ENCODE measurements around the gene PDIA5.

Gene PDIA5

GRCh38 chr3:123123716-123124616 lies 57.1 kb downstream of the PDIA5 start:
- no peak overlapping the region for H3K4me3 ChIP-seq
- no peak for DNase-seq (ENCODE audit: low spot score)
- TF ChIP-seq CTCF (IDR thresholded peaks at IDR 0.05): no peak
- no peak overlapping the region for H3K27ac ChIP-seq

GRCh38 chr3:123124971-123125370 lies 58.1 kb downstream of the PDIA5 start:
- TF ChIP-seq CTCF (IDR thresholded peaks at IDR 0.05): no peak
- Histone ChIP-seq H3K4me3 (no peak overlapping the region), H3K27ac (no peak overlapping the region)
- no peak for DNase-seq (ENCODE audit: low spot score)

GRCh38 chr3:123126031-123126430 lies 59.2 kb downstream of the PDIA5 start:
- H3K4me3 ChIP-seq: no peak overlapping the region
- no peak for DNase-seq (ENCODE audit: low spot score)
- H3K27ac ChIP-seq: no peak overlapping the region
- no peak for TF ChIP-seq CTCF (IDR thresholded peaks at IDR 0.05)

DNA sequence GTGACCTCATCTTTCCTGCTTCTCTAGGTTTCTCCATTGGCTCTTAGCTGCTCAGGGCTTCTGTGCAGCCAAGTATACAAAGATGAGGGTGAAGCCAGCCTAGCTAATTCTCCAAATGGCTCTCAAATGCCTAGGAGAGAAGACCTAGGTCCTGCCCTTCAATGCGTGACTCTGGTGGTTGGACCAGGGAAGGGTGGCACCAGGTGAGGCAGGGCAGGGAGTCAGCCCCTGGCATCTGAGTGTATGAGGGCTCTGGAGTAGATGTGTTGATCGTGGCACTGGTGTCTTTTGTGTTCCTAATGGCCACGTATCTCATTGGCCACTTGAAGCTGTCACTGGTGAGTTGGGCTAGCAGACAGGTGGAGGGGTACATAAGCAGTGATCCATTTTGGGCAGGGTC lies 59.8 kb downstream of the PDIA5 start:
- DNase-seq (ENCODE audit: low spot score): no peak
- no peak overlapping the region for H3K27ac ChIP-seq
- TF ChIP-seq CTCF (IDR thresholded peaks at IDR 0.05): no peak

GRCh38 chr3:123129092-123129491 lies 62.3 kb downstream of the PDIA5 start:
- no peak for TF ChIP-seq CTCF (IDR thresholded peaks at IDR 0.05)
- H3K4me3 ChIP-seq: no peak overlapping the region

More for the DNA sequence above, 59.8 kb downstream of the PDIA5 start:
- no peak overlapping the region for H3K4me3 ChIP-seq

GRCh38 chr3:123129532-123129931 lies 62.7 kb downstream of the PDIA5 start:
- no peak for DNase-seq (ENCODE audit: low spot score)
- Histone ChIP-seq H3K4me3 (no peak overlapping the region), H3K27ac (no peak overlapping the region)
- TF ChIP-seq CTCF (IDR thresholded peaks at IDR 0.05): no peak

More at GRCh38 chr3:123129092-123129491, 62.3 kb downstream of the PDIA5 start:
- no peak for DNase-seq (ENCODE audit: low spot score)
- H3K27ac ChIP-seq: no peak overlapping the region

Data from coronary artery (tissue), 2 donors.